K562 (cell line): ENCODE measurements around the gene CEP162. TPM values are rescaled to one million over a fixed set of nuclear protein-coding genes. Genes with fewer than 3 reads are reported as not detected.

Source experiments
- ATAC-seq: fragments of 200-7000 bp; cut with Tn5 transposase; 3 replicates; pipeline ENCODE4 v1.9.1; 2020; ENCODE audit warnings: moderate library complexity
- BruUV-seq: library from RNA; stranded (reverse); fragments of 400-500 nt; replicated peaks from 2 replicates; lab custom pipeline; 2021; lab: Mats Ljungman, UMichigan
- CTCF ChIA-PET: fragments of 300-600 bp; formaldehyde crosslinking; extraction: SDS; loops from one replicate; lab custom pipeline; 2021; ENCODE audit warnings: low intra/inter-chr PET ratio; lab: Yijun Ruan, JAX
- POLR2A ChIA-PET: fragments of 300-600, 350-650 bp; sonication (Branson Sonifier 250); formaldehyde crosslinking; extraction: SDS; loops from one replicate; lab custom pipeline; 2021; ENCODE audit warnings: antibody characterized with exemption, inconsistent platforms; lab: Yijun Ruan, JAX
- DNase-seq, 4 experiments: peaks; one replicate each; pipeline versions ENCODE4 v3.0.0 to v3.0.0-alpha.2; 2011 to 2018; ENCODE audit warnings: low spot score in 3 of 4, mixed read lengths in 3 of 4; ENCODE audit errors: extremely low read depth in 1 of 4
- FAIRE-seq: peaks from 2 replicates; lab custom pipeline; 2011; peaks lifted over from hg19 to GRCh38; lab: Jason Lieb, UNC
- H2AFZ ChIP-seq: 2 replicates; pipeline ENCODE4 v1.6.0; 2011; ENCODE audit warnings: low read depth, low read length, control low read depth, inconsistent platforms
- H3K27ac ChIP-seq: fragments of 200-600 bp; 3 replicates; pipeline ENCODE4 v1.8.0; 2011; ENCODE audit warnings: low read depth, mild to moderate bottlenecking, control low read depth, inconsistent platforms, low read length, moderate library complexity, mixed read lengths; ENCODE audit errors: extremely low read depth
- H3K27me3 ChIP-seq, 2 experiments: fragments of 300-600 bp in 1 of 2; 2 replicates in 1 of 2; 3 replicates in 1 of 2; pipeline versions ENCODE4 v1.6.0 to v1.8.0; 2011; ENCODE audit warnings: inconsistent platforms in 2 of 2, low read length in 2 of 2, mild to moderate bottlenecking in 1 of 2, mixed read lengths in 1 of 2, moderate library complexity in 1 of 2; ENCODE audit not compliant: control insufficient read depth in 2 of 2, insufficient read depth in 2 of 2
- H3K36me3 ChIP-seq: fragments of 300-600 bp; 3 replicates; pipeline ENCODE4 v1.8.0; 2011; ENCODE audit warnings: mild to moderate bottlenecking, low read length, inconsistent platforms; ENCODE audit not compliant: control insufficient read depth, insufficient read depth
- H3K4me1 ChIP-seq, 2 experiments: fragments of 200-600 bp in 1 of 2; replicated peaks in 1 of 2; 2 replicates in 1 of 2; 3 replicates in 1 of 2; pipeline versions ENCODE4 v1.5.1 to v1.8.0; 2011; ENCODE audit warnings: inconsistent platforms in 2 of 2, low read length in 2 of 2, mild to moderate bottlenecking in 1 of 2, mixed read lengths in 1 of 2, moderate library complexity in 1 of 2; ENCODE audit not compliant: control insufficient read depth in 2 of 2, insufficient read depth in 2 of 2
- H3K4me2 ChIP-seq: 2 replicates; pipeline ENCODE4 v1.6.1; 2011; ENCODE audit warnings: low read length, control low read depth, inconsistent platforms, mixed read lengths; ENCODE audit not compliant: insufficient read depth
- H3K4me3 ChIP-seq: fragments of 200-600 bp; sonication (generic), shearing (Covaris generic); 2 replicates; pipeline ENCODE4 v1.5.1; 2016; ENCODE audit warnings: control low read depth, inconsistent platforms
- H3K79me2 ChIP-seq: fragments of 200-600 bp; 3 replicates; pipeline ENCODE4 v1.8.0; 2011; ENCODE audit warnings: low read length, inconsistent platforms; ENCODE audit not compliant: control insufficient read depth, insufficient read depth
- H3K9ac ChIP-seq, 2 experiments: 2 replicates each; pipeline versions ENCODE4 v1.6.0 to v1.6.1; 2011; ENCODE audit warnings: low read depth in 2 of 2, low read length in 2 of 2, control low read depth in 1 of 2, inconsistent platforms in 1 of 2, mild to moderate bottlenecking in 1 of 2, mixed read lengths in 1 of 2; ENCODE audit not compliant: insufficient read depth in 1 of 2
- H3K9me1 ChIP-seq: one replicate; pipeline ENCODE4 v1.6.0; 2011; ENCODE audit warnings: inconsistent platforms, mild to moderate bottlenecking, low read length, moderate library complexity; ENCODE audit not compliant: control insufficient read depth, insufficient read depth
- H3K9me3 ChIP-seq: replicated peaks from 2 replicates; pipeline ENCODE4 v1.5.1; 2011; ENCODE audit warnings: low read depth, low read length, inconsistent platforms; ENCODE audit not compliant: control insufficient read depth, insufficient read depth
- H4K20me1 ChIP-seq: replicated peaks from 2 replicates; pipeline ENCODE4 v1.6.1; 2011; ENCODE audit warnings: low read length, inconsistent platforms, mixed read lengths; ENCODE audit not compliant: control insufficient read depth, insufficient read depth
- NFXL1 ChIP-seq: fragments of 450-650 bp; formaldehyde crosslinking; IDR thresholded peaks from 2 replicates; pipeline ENCODE4 v1.4.0; 2021; ENCODE audit warnings: mild to moderate bottlenecking
- PHB2 ChIP-seq: fragments of 450-650 bp; IDR thresholded peaks from 2 replicates; pipeline ENCODE4 v1.6.1; 2017; ENCODE audit warnings: low read depth
- RNF2 ChIP-seq: sonication (generic); IDR thresholded peaks from 2 replicates; pipeline ENCODE4 v1.6.1; 2016
- SETDB1 ChIP-seq: IDR thresholded peaks from one replicate; pipeline ENCODE4 v1.6.1; 2012; ENCODE audit warnings: low read length, control low read depth, inconsistent platforms
- ZNF274 ChIP-seq: IDR thresholded peaks from 2 replicates; pipeline ENCODE4 v1.6.1; 2011; ENCODE audit warnings: low read depth, mild to moderate bottlenecking, low read length, moderate library complexity, borderline replicate concordance
- WGBS: fragments of 100-300 bp; shearing (Covaris generic); methylation state at CpG from one replicate; pipeline ENCODE4 v1.1.6; 2016; ENCODE audit warnings: low coverage, mixed read lengths; ENCODE audit not compliant: insufficient coverage; ENCODE audit errors: missing lambda C conversion rate; 5-methylcytosine and 5-hydroxymethylcytosine counted together
- in situ Hi-C: fragments of 300-500 bp; cut with MboI; formaldehyde crosslinking; loops from 4 replicates; pipeline ENCODE4 v1.15.0; 2018; ENCODE audit warnings: inconsistent platforms, mixed read lengths
- intact Hi-C: fragments of 100-400 bp; cut with micrococcal nuclease; formaldehyde crosslinking; loops from 2 replicates; pipeline ENCODE4 v1.14.2; 2022
- polyA plus RNA-seq, 8 experiments: library from polyadenylated mRNA; depleted of rRNA in 4 of 8; stranded (reverse) in 5 of 8; unstranded in 3 of 8; fragments of >200 nt; fragmentation: Nextera tagmentation in 2 of 8; fragmentation: Illumina TruSeq in 1 of 8; extraction: Ambion mirVana in 2 of 8; extraction: Trizol in 1 of 8; gene quantifications; 2 replicates each; pipeline versions ENCODE4 v1.2.1 to v1.2.3, GENCODE V29; 2011 to 2014; ENCODE audit warnings: inconsistent platforms in 1 of 8, missing spikeins in 1 of 8
- total RNA-seq, 7 experiments: library from RNA; depleted of rRNA in 6 of 7; stranded (reverse); fragments of >200 nt in 6 of 7; fragmentation: Illumina TruSeq in 2 of 7; extraction: Trizol in 2 of 7; gene quantifications; 2 replicates each; pipeline versions ENCODE4 v1.2.1 to v1.2.3, GENCODE V29; 2011 to 2021; ENCODE audit warnings: low replicate concordance in 1 of 7
- TF ChIP-seq, protein P1 (sequence below): fragments of 450-650 bp; IDR thresholded peaks from 2 replicates; pipeline ENCODE4 v1.6.1; 2016; ENCODE audit warnings: low read depth

The CEP162 gene
- total and polyA plus RNA-seq, 9 of the 15 experiments (the other 6 are each of a cell fraction or from before 2014, with no cell fraction given) = 3.9 to 8.6 (median 6.7) TPM

DNA sequence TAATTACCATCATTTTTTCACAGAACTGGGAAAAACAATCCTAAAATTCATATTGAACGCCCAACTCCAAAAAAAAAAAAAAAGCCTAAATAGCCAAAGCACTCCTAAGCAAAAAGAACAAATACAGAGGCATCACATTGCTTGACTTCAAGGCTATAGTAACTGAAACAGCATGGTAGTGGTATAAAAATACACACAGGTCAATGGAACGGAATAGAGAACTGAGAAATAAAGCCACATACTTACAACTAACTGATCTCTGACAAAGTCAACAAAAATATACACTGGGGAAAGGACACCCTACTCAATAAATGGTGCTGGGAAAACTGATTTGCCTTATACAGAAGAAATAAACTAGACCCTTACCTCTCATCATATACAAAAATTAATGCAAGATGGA is 104.3 kb downstream of the CEP162 start:
- no peak for TF ChIP-seq RNF2
- BruUV-seq = no TSS peak
- Histone ChIP-seq H3K9ac (no peak overlapping the region), H3K27me3 (no peaks in the 10 kb centered on the region), H3K4me3 (no peak overlapping the region), H4K20me1 (no peaks in the 10 kb centered on the region), H3K9me3 (no peaks in the 10 kb centered on the region), H3K4me1 (no peaks in the 10 kb centered on the region), H3K79me2 (no peaks in the 10 kb centered on the region), H3K27ac (no peak overlapping the region), H3K36me3 (no peaks in the 10 kb centered on the region), H3K4me2 (no peak overlapping the region), H3K9me1 (no peaks in the 10 kb centered on the region), H2AFZ (no peak overlapping the region)
- intact Hi-C loops (no loop called here), in situ Hi-C loops (no loop called here)
- WGBS = 79% methylated on average over 2 of the region's 2 CpGs
- CTCF ChIA-PET = no interaction called here
- ATAC-seq (no peak), DNase-seq (no peak), FAIRE-seq (no peak)
- POLR2A ChIA-PET = no interaction called here

DNA sequence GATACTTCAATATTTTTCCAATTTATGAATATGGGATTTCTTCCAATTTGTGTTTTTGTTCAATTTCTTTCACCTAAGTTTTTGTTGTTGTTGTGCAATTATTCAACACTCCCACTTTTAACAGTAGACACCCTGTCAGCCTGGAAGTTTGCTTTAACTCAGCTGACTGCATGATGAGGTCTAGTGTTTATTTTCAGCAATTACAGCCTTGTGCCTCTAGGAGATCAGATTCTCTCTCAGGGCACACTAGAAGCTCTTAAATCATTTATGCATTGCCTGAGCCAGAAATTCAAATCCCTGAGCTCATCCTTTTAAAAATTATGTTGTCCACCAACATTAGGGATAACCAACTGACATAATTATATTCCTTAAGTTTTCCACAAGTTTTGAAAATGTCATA is 108.2 kb downstream of the CEP162 start:
- H3K4me1 ChIP-seq = peaks cover 0 to 4% of the 10 kb centered on the region in 2 experiments; a peak in 2 of 5 replicates
- no peaks in the 10 kb centered on the region for H3K27me3 ChIP-seq
- H3K4me2 ChIP-seq = no peak overlapping the region
- no peaks in the 10 kb centered on the region for H3K9me3 ChIP-seq
- DNase-seq (peak in 1 of 4 experiments; percentile 24), FAIRE-seq (no peak), ATAC-seq (peak; percentile 69; the same call in 2 of the 3 replicates)
- H3K4me3 ChIP-seq = no peak overlapping the region
- no TSS peak for BruUV-seq
- POLR2A ChIA-PET = no interaction called here
- in situ Hi-C loops (no loop called here), intact Hi-C loops (no loop called here)
- H3K79me2 ChIP-seq = no peaks in the 10 kb centered on the region
- H3K36me3 ChIP-seq = no peaks in the 10 kb centered on the region
- no peak overlapping the region for H3K27ac ChIP-seq
- no peaks in the 10 kb centered on the region for H3K9me1 ChIP-seq
- CTCF ChIA-PET = no interaction called here
- no peak overlapping the region for H3K9ac ChIP-seq
- H4K20me1 ChIP-seq = no peaks in the 10 kb centered on the region
- H2AFZ ChIP-seq = no peak overlapping the region
- TF ChIP-seq PHB2 (no peak), SETDB1 (no peak), NFXL1 (CRISPR knock-in tag) (no peak), ZNF274 (no peak)
- TF ChIP-seq, protein P1, sequence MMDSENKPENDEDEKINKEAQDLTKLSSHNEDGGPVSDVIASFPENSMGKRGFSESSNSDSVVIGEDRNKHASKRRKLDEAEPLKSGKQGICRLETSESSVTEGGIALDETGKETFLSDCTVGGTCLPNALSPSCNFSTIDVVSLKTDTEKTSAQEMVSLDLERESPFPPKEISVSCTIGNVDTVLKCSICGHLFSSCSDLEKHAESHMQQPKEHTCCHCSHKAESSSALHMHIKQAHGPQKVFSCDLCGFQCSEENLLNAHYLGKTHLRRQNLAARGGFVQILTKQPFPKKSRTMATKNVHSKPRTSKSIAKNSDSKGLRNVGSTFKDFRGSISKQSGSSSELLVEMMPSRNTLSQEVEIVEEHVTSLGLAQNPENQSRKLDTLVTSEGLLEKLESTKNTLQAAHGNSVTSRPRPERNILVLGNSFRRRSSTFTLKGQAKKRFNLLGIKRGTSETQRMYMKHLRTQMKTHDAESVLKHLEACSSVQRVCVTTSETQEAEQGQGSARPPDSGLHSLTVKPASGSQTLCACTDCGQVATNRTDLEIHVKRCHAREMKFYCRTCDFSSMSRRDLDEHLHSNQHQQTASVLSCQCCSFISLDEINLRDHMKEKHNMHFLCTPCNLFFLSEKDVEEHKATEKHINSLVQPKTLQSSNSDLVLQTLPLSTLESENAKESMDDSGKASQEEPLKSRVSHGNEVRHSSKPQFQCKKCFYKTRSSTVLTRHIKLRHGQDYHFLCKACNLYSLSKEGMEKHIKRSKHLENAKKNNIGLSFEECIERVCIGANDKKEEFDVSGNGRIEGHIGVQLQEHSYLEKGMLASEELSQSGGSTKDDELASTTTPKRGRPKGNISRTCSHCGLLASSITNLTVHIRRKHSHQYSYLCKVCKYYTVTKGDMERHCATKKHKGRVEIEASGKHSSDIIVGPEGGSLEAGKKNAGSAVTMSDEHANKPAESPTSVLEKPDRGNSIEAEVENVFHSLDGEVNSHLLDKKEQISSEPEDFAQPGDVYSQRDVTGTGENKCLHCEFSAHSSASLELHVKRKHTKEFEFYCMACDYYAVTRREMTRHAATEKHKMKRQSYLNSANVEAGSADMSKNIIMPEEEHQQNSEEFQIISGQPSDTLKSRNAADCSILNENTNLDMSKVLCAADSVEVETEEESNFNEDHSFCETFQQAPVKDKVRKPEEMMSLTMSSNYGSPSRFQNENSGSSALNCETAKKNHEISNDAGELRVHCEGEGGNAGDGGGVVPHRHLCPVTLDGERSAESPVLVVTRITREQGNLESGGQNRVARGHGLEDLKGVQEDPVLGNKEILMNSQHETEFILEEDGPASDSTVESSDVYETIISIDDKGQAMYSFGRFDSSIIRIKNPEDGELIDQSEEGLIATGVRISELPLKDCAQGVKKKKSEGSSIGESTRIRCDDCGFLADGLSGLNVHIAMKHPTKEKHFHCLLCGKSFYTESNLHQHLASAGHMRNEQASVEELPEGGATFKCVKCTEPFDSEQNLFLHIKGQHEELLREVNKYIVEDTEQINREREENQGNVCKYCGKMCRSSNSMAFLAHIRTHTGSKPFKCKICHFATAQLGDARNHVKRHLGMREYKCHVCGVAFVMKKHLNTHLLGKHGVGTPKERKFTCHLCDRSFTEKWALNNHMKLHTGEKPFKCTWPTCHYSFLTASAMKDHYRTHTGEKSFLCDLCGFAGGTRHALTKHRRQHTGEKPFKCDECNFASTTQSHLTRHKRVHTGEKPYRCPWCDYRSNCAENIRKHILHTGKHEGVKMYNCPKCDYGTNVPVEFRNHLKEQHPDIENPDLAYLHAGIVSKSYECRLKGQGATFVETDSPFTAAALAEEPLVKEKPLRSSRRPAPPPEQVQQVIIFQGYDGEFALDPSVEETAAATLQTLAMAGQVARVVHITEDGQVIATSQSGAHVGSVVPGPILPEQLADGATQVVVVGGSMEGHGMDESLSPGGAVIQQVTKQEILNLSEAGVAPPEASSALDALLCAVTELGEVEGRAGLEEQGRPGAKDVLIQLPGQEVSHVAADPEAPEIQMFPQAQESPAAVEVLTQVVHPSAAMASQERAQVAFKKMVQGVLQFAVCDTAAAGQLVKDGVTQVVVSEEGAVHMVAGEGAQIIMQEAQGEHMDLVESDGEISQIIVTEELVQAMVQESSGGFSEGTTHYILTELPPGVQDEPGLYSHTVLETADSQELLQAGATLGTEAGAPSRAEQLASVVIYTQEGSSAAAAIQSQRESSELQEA = no peak
